OCI-LY7 (cell line): ENCODE measurements around the gene CDRT4. TPM values are rescaled to one million over a fixed set of nuclear protein-coding genes. Genes with fewer than 3 reads are reported as not detected.

ENCODE experiments used
- BruUV-seq: library from RNA; stranded (reverse); fragments of 400-500 nt; replicated peaks from 2 replicates; lab custom pipeline; 2021; lab: Mats Ljungman, UMichigan
- CTCF ChIA-PET: fragments of 300-600 bp; sonication (Branson Sonifier 250); formaldehyde crosslinking; loops from one replicate; lab custom pipeline; 2022; ENCODE audit warnings: antibody characterized with exemption; ENCODE audit not compliant: unreplicated experiment; lab: Charles Lee
- POLR2A ChIA-PET: fragments of 300-600 bp; sonication (Branson Sonifier 250); formaldehyde crosslinking; loops from one replicate; lab custom pipeline; 2022; ENCODE audit warnings: antibody characterized with exemption; lab: Charles Lee
- DNase-seq: peaks from one replicate; pipeline ENCODE4 v3.0.0-alpha.2; 2015; ENCODE audit warnings: low spot score
- H2AFZ ChIP-seq: fragments of 200-600 bp; sonication (generic), shearing (Covaris generic); 2 replicates; pipeline ENCODE4 v1.6.1; 2014; ENCODE audit warnings: mild to moderate bottlenecking, antibody characterized with exemption, low read length, moderate library complexity
- H3K27ac ChIP-seq: fragments of 200-600 bp; sonication (generic); 2 replicates; pipeline ENCODE4 v1.5.1; 2014; ENCODE audit warnings: mixed run types, low read depth, mild to moderate bottlenecking, moderate library complexity, low read length, inconsistent platforms; ENCODE audit not compliant: poor library complexity, severe bottlenecking
- H3K36me3 ChIP-seq: fragments of 200-600 bp; sonication (generic); 2 replicates; pipeline ENCODE4 v1.6.1; 2014; ENCODE audit warnings: mild to moderate bottlenecking, antibody characterized with exemption, low read length, moderate library complexity, mixed read lengths; ENCODE audit not compliant: insufficient read depth
- H3K4me1 ChIP-seq: fragments of 200-600 bp; sonication (generic); 2 replicates; pipeline ENCODE4 v1.5.1; 2014; ENCODE audit warnings: mild to moderate bottlenecking, low read length; ENCODE audit not compliant: insufficient read depth, poor library complexity, severe bottlenecking
- H3K4me2 ChIP-seq: fragments of 200-600 bp; sonication (generic); 2 replicates; pipeline ENCODE4 v1.6.1; 2014; ENCODE audit warnings: mild to moderate bottlenecking, low read length
- H3K4me3 ChIP-seq: fragments of 200-600 bp; sonication (generic); 2 replicates; pipeline ENCODE4 v1.5.1; 2014; ENCODE audit warnings: mild to moderate bottlenecking, low read depth, low read length; ENCODE audit not compliant: poor library complexity, severe bottlenecking
- H3K79me2 ChIP-seq: fragments of 200-600 bp; sonication (generic); 2 replicates; pipeline ENCODE4 v1.6.1; 2016; ENCODE audit warnings: low read depth, mild to moderate bottlenecking, low read length, moderate library complexity, mixed read lengths; ENCODE audit not compliant: insufficient read depth
- H3K9me2 ChIP-seq: fragments of 200-600 bp; sonication (generic); 2 replicates; pipeline ENCODE4 v1.6.1; 2016; ENCODE audit warnings: mild to moderate bottlenecking, low read length, mixed read lengths; ENCODE audit not compliant: insufficient read depth
- H3K9me3 ChIP-seq: fragments of 200-600 bp; sonication (generic); 2 replicates; pipeline ENCODE4 v1.6.1; 2014; ENCODE audit warnings: mild to moderate bottlenecking, mixed run types, low read length, mixed read lengths
- H4K20me1 ChIP-seq: fragments of 200-600 bp; sonication (generic); 2 replicates; pipeline ENCODE4 v1.6.1; 2014; ENCODE audit warnings: mild to moderate bottlenecking, antibody characterized with exemption, low read length, moderate library complexity, mixed read lengths; ENCODE audit not compliant: insufficient read depth
- EZH2phosphoT487 ChIP-seq: fragments of 200-600 bp; sonication (generic); IDR thresholded peaks from 2 replicates; pipeline ENCODE4 v1.6.1; 2018; ENCODE audit warnings: low read depth, borderline replicate concordance, mild to moderate bottlenecking, mixed run types, antibody characterized with exemption, low read length, moderate library complexity, mixed read lengths
- intact Hi-C: fragments of 100-400 bp; cut with micrococcal nuclease; formaldehyde crosslinking; loops from one replicate; pipeline ENCODE4 v1.10.0; 2022; ENCODE audit not compliant: unreplicated experiment
- total RNA-seq, 2 experiments: library from RNA; depleted of rRNA in 1 of 2; stranded (reverse); fragments of >200 nt in 1 of 2; shearing (Covaris generic) in 1 of 2; gene quantifications; 2 replicates each; pipeline ENCODE4 v1.2.3, GENCODE V29; 2014 to 2022
- TF ChIP-seq, protein P1 (sequence below): fragments of 200-600 bp; sonication (generic); conservative IDR thresholded peaks from 2 replicates; pipeline ENCODE4 v1.5.1; 2014; ENCODE audit warnings: mild to moderate bottlenecking, antibody characterized with exemption, low read length, moderate library complexity, mixed read lengths

Gene CDRT4
- total RNA-seq, 2 experiments from 2014 or later = 1.7 to 6.2 TPM

DNA sequence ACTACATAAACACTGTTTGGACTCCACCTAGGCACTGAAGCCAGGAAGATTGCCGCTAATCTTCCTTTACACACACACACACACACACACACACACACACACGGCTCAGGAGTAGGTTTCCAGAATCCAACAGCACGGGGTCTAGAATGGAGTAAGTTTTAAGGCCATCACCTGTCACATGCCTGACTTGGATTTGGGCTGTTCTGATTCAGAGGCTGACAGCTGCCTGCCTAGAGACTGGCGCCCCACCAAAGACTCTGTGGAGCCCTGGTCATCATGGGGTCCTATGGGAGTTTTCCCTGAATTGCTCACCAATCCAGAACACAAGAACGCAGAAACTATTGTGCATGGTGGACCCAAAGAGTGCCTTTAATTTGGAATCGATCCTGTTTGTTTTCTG is 10.9 kb downstream of the CDRT4 start:
- ChIA-PET POLR2A (interaction anchor here (1.4 kb wide), 1 partner anchor 18 kb away, joined by 3 read pairs; no protein-coding TSS in a partner anchor), CTCF (no interaction called here)
- intact Hi-C loops = no loop called here
- no peaks in the 10 kb centered on the region for H3K9me3 ChIP-seq
- H3K4me1 ChIP-seq = no peaks in the 10 kb centered on the region
- H2AFZ ChIP-seq = no peak overlapping the region
- H3K27ac ChIP-seq = no peak overlapping the region
- no peaks in the 10 kb centered on the region for H4K20me1 ChIP-seq
- H3K4me2 ChIP-seq = no peak overlapping the region
- no peaks in the 10 kb centered on the region for H3K36me3 ChIP-seq
- no peak for TF ChIP-seq EZH2phosphoT487
- TF ChIP-seq, protein P1, sequence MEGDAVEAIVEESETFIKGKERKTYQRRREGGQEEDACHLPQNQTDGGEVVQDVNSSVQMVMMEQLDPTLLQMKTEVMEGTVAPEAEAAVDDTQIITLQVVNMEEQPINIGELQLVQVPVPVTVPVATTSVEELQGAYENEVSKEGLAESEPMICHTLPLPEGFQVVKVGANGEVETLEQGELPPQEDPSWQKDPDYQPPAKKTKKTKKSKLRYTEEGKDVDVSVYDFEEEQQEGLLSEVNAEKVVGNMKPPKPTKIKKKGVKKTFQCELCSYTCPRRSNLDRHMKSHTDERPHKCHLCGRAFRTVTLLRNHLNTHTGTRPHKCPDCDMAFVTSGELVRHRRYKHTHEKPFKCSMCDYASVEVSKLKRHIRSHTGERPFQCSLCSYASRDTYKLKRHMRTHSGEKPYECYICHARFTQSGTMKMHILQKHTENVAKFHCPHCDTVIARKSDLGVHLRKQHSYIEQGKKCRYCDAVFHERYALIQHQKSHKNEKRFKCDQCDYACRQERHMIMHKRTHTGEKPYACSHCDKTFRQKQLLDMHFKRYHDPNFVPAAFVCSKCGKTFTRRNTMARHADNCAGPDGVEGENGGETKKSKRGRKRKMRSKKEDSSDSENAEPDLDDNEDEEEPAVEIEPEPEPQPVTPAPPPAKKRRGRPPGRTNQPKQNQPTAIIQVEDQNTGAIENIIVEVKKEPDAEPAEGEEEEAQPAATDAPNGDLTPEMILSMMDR = no peak
- no peaks in the 10 kb centered on the region for H3K9me2 ChIP-seq
- H3K79me2 ChIP-seq = no peaks in the 10 kb centered on the region
- no peak overlapping the region for H3K4me3 ChIP-seq
- no TSS peak for BruUV-seq
- DNase-seq = no peak

DNA sequence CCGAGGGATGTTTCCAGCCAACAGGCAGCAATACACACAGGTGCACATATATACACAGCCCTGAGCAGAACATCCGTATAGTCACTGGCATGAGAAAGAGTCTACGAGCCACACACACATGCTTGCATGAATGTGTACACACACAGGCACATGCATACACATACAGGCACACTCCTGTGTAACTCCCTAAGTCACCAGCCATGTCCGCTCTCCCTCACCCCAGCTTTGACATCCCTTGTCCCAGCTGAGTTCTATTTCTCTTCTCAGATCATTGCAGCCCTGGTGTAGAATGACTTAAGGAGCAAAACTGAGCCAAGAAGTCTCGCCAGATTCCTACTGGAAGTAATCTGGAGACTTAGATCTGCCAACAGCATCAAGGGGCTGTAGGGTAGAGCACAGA is 13.1 kb downstream of the CDRT4 start:
- H3K4me1 ChIP-seq = no peaks in the 10 kb centered on the region
- H3K4me3 ChIP-seq = no peak overlapping the region
- BruUV-seq = no TSS peak
- intact Hi-C loops = no loop called here
- H3K27ac ChIP-seq = no peak overlapping the region
- ChIA-PET CTCF (no interaction called here), POLR2A (no interaction called here)
- TF ChIP-seq, protein P1 = no peak
- no peak for TF ChIP-seq EZH2phosphoT487
- no peak overlapping the region for H3K4me2 ChIP-seq
- H2AFZ ChIP-seq = no peak overlapping the region
- no peak for DNase-seq
- H3K9me2 ChIP-seq = no peaks in the 10 kb centered on the region
- H3K36me3 ChIP-seq = no peaks in the 10 kb centered on the region
- H4K20me1 ChIP-seq = no peaks in the 10 kb centered on the region
- no peaks in the 10 kb centered on the region for H3K79me2 ChIP-seq
- no peaks in the 10 kb centered on the region for H3K9me3 ChIP-seq

DNA sequence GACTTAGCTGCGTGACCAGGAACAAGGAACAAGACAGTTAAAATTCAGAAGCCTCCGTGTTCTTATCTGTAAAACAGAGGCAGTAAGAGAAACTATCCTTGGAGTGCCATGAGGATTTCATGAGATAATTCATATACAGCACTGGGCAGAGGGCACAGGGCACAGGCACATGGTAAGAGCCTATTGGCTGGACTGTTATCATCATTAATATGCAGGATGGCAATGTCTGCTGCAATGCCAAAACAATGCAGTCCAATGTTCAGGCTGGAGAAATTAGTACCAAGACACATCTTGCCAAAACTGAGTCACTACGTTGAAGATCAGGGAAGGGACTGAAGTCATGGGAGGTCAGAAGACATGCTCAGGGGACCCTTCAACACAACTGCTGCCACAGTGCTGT is 13.6 kb downstream of the CDRT4 start:
- BruUV-seq = no TSS peak
- Histone ChIP-seq H2AFZ (no peak overlapping the region), H3K4me1 (no peaks in the 10 kb centered on the region), H3K9me3 (no peaks in the 10 kb centered on the region), H3K9me2 (no peaks in the 10 kb centered on the region), H3K79me2 (no peaks in the 10 kb centered on the region), H3K4me3 (no peak overlapping the region), H3K27ac (no peak overlapping the region), H3K4me2 (no peak overlapping the region), H4K20me1 (no peaks in the 10 kb centered on the region), H3K36me3 (no peaks in the 10 kb centered on the region)
- TF ChIP-seq EZH2phosphoT487 = no peak
- TF ChIP-seq, protein P1 = no peak
- no peak for DNase-seq
- POLR2A ChIA-PET = no interaction called here
- CTCF ChIA-PET = no interaction called here
- intact Hi-C loops = no loop called here
